Spleen (tissue), 11 donors: ENCODE data around the gene HUS1. TPM values are rescaled to one million over a fixed set of nuclear protein-coding genes. Genes with fewer than 3 reads are reported as not detected.

Experiments
- DNase-seq: peaks from one replicate; pipeline ENCODE4 v3.0.0-alpha.2; 2020
- H3K27ac ChIP-seq, 8 donors: fragments of 200-600 bp; sonication (generic) in 7 of 8; 1 replicate in 4 of 8; 2 replicates in 4 of 8; pipeline versions ENCODE4 v1.5.0 to v1.8.0; 2016 to 2021; ENCODE audit warnings: inconsistent platforms in 4 of 8, mild to moderate bottlenecking in 4 of 8, moderate library complexity in 1 of 8
- H3K27me3 ChIP-seq, 7 donors: fragments of 200-600 bp; sonication (generic) in 6 of 7; replicated peaks in 1 of 7; 1 replicate in 4 of 7; 2 replicates in 3 of 7; pipeline versions ENCODE4 v1.5.0 to v1.8.0; 2016 to 2021; ENCODE audit warnings: inconsistent platforms in 3 of 7, mild to moderate bottlenecking in 1 of 7
- H3K36me3 ChIP-seq, 6 donors: fragments of 200-600 bp; sonication (generic) in 5 of 6; 1 replicate in 4 of 6; 2 replicates in 2 of 6; pipeline versions ENCODE4 v1.5.0 to v1.8.0; 2016 to 2021; ENCODE audit warnings: inconsistent platforms in 2 of 6
- H3K4me1 ChIP-seq, 6 donors: fragments of 200-600 bp; sonication (generic) in 5 of 6; 1 replicate in 3 of 6; 2 replicates in 3 of 6; pipeline versions ENCODE4 v1.5.0 to v1.8.0; 2016 to 2021; ENCODE audit warnings: inconsistent platforms in 3 of 6
- H3K4me3 ChIP-seq, 8 donors: fragments of 200-600 bp; sonication (generic) in 7 of 8; 1 replicate in 4 of 8; 2 replicates in 4 of 8; pipeline versions ENCODE4 v1.5.0 to v1.8.0; 2016 to 2021; ENCODE audit warnings: inconsistent platforms in 4 of 8, mild to moderate bottlenecking in 4 of 8, moderate library complexity in 2 of 8
- H3K9me3 ChIP-seq, 8 donors: fragments of 200-600 bp; sonication (generic) in 7 of 8; 1 replicate in 4 of 8; 2 replicates in 4 of 8; pipeline versions ENCODE4 v1.5.0 to v1.8.0; 2016 to 2021; ENCODE audit warnings: inconsistent platforms in 4 of 8
- CTCF ChIP-seq, 11 experiments: fragments of 200-600 bp in 7 of 11; fragments of 450-650 bp in 4 of 11; sonication (generic) in 4 of 11; IDR thresholded peaks in 8 of 11; conservative IDR thresholded peaks in 3 of 11; 1 replicate in 7 of 11; 2 replicates in 4 of 11; pipeline versions ENCODE4 v1.4.0 to v1.8.0; 2016 to 2021; ENCODE audit warnings: antibody characterized with exemption in 11 of 11, inconsistent platforms in 4 of 11, mild to moderate bottlenecking in 1 of 11
- POLR2A ChIP-seq, 3 donors: fragments of 450-650 bp; IDR thresholded peaks; one replicate each; pipeline ENCODE4 v1.5.1; 2017; ENCODE audit warnings: antibody characterized with exemption in 3 of 3, mild to moderate bottlenecking in 1 of 3
- POLR2AphosphoS5 ChIP-seq, 3 donors: sonication (generic); formaldehyde crosslinking; IDR thresholded peaks; one replicate each; pipeline ENCODE4 v1.5.1; 2017; ENCODE audit warnings: antibody characterized with exemption in 3 of 3
- WGBS, 5 donors: extraction: QIAGEN DNeasy Blood & Tissue Kit in 3 of 5; methylation state at CpG; one replicate each; pipeline versions ENCODE4 v1.1.5 to v1.1.7; 2013 to 2018; 5-methylcytosine and 5-hydroxymethylcytosine counted together
- intact Hi-C: fragments of 100-400 bp; cut with DNase I; formaldehyde crosslinking; loops from one replicate; pipeline ENCODE4 v1.15.0; 2023; ENCODE audit warnings: low total_unique reads
- polyA plus RNA-seq, 3 donors: library from polyadenylated mRNA; stranded (reverse); fragments of 200-250 nt; gene quantifications; one replicate each; pipeline ENCODE4 v1.2.1, GENCODE V29; 2013
- total RNA-seq, 7 donors: library from RNA; depleted of rRNA in 3 of 7; stranded (reverse); fragments of >200 nt in 3 of 7; fragmentation: NEBNext Ultra II Directional in 4 of 7; extraction: Animal tissue kit (Norgen Biotek cat#: 25700) in 4 of 7; gene quantifications; one replicate each; pipeline versions ENCODE4 v1.1.0 to v1.2.1, GENCODE V29; 2016 to 2021
- donor health status: healthy with polysubstance abuse.
- donor health status: DM: no; HTN: no; CAD: no; lungs with moderate emphysema.
- donor health status: DM: no; HTN: no; CAD: no.
- donor health status: Bipolar disorder and iron deficiency.
- donor health status: healthy.
- donor health status: DM: no; HTN: no; CAD: no.
- donor health status: DM: yes; HTN: yes; CAD: no.

The HUS1 gene
- total and polyA plus RNA-seq, 10 donors = 4.8 to 74.2 (median 33.2) TPM

GRCh38 chr7:47979832-47980181 lies 392 bp upstream of the HUS1 start:
- 35 to 45% (median 41%) methylated on average over 7 of the region's 7 CpGs for WGBS, 5 donors
- intact Hi-C loops = loop anchor here (5.0 kb wide), 1 partner anchor 107 kb away; the partner anchor contains the start of gene UPP1

GRCh38 chr7:47978790-47979144 lies 648 bp downstream of the HUS1 start:
- H3K4me3 ChIP-seq = peak overlapping the region; percentile 56 to 79 (median 62)
- no peaks in the 10 kb centered on the region for H3K9me3 ChIP-seq
- WGBS, 5 donors = 9 to 19% (median 12%) methylated on average over 4 of the region's 4 CpGs
- peaks cover 9 to 32% (median 18%) of the 10 kb centered on the region in 6 donors for H3K4me1 ChIP-seq
- peaks cover 5 to 47% (median 44%) of the 10 kb centered on the region in 6 donors for H3K36me3 ChIP-seq
- intact Hi-C loops = loop anchor here (5.0 kb wide), 1 partner anchor 109 kb away; the partner anchor contains the start of gene UPP1
- no peaks in the 10 kb centered on the region for H3K27me3 ChIP-seq
- peak overlapping the region; percentile 78 to 95 (median 92) for H3K27ac ChIP-seq
- no peak for DNase-seq
- TF ChIP-seq POLR2AphosphoS5 (IDR thresholded peaks at IDR 0.05) (no peak), POLR2A (IDR thresholded peaks at IDR 0.05) (no peak), CTCF (IDR thresholded peaks at IDR 0.05 in 8 of 11, conservative IDR thresholded peaks at IDR 0.05 in 3 of 11) (no peak)

More at GRCh38 chr7:47979832-47980181, 392 bp upstream of the HUS1 start:
- peak overlapping the region; percentile 78 to 95 (median 92) for H3K27ac ChIP-seq
- no peaks in the 10 kb centered on the region for H3K9me3 ChIP-seq
- TF ChIP-seq POLR2A (IDR thresholded peaks at IDR 0.05) = no peak
- TF ChIP-seq POLR2AphosphoS5 (IDR thresholded peaks at IDR 0.05) = no peak
- no peak for TF ChIP-seq CTCF (IDR thresholded peaks at IDR 0.05 in 8 of 11, conservative IDR thresholded peaks at IDR 0.05 in 3 of 11)
- DNase-seq = no peak
- H3K4me3 ChIP-seq = peak overlapping the region; percentile 56 to 79 (median 62)
- H3K36me3 ChIP-seq = peaks cover 3 to 37% (median 33%) of the 10 kb centered on the region in 6 donors
- H3K4me1 ChIP-seq = peaks cover 9 to 32% (median 18%) of the 10 kb centered on the region in 6 donors
- no peaks in the 10 kb centered on the region for H3K27me3 ChIP-seq

- no peaks in the 10 kb centered on the region for H3K27me3 ChIP-seq
- no peak overlapping the region for H3K4me3 ChIP-seq
- TF ChIP-seq POLR2A (IDR thresholded peaks at IDR 0.05) (no peak), POLR2AphosphoS5 (IDR thresholded peaks at IDR 0.05) (no peak), CTCF (IDR thresholded peaks at IDR 0.05 in 8 of 11, conservative IDR thresholded peaks at IDR 0.05 in 3 of 11) (no peak)
- intact Hi-C loops = no loop called here
- H3K4me1 ChIP-seq = peaks cover 13 to 50% (median 23%) of the 10 kb centered on the region in 6 donors
- DNase-seq = no peak
- H3K36me3 ChIP-seq = peaks cover 5 to 94% (median 68%) of the 10 kb centered on the region in 6 donors
- 57 to 83% (median 74%) methylated on average over 1 of the region's 1 CpG for WGBS, 5 donors
- no peaks in the 10 kb centered on the region for H3K9me3 ChIP-seq
- no peak overlapping the region for H3K27ac ChIP-seq
Observed at GRCh38 chr7:47973739-47974138, 5.7 kb downstream of the HUS1 start.

GRCh38 chr7:47970761-47971160 lies 8.7 kb downstream of the HUS1 start:
- Histone ChIP-seq H3K4me3 (no peak overlapping the region), H3K36me3 (peaks cover 3 to 97% (median 71%) of the 10 kb centered on the region in 6 donors), H3K27ac (peak overlapping the region in 7 of 8 donors; percentile 24 to 83 (median 73)), H3K27me3 (no peaks in the 10 kb centered on the region), H3K4me1 (peaks cover 3 to 32% (median 12%) of the 10 kb centered on the region in 6 donors), H3K9me3 (no peaks in the 10 kb centered on the region)
- no peak for DNase-seq
- TF ChIP-seq POLR2A (IDR thresholded peaks at IDR 0.05) (no peak), POLR2AphosphoS5 (IDR thresholded peaks at IDR 0.05) (no peak), CTCF (IDR thresholded peaks at IDR 0.05 in 8 of 11, conservative IDR thresholded peaks at IDR 0.05 in 3 of 11) (no peak)
- WGBS, 5 donors = 30 to 69% (median 42%) methylated on average over 1 of the region's 1 CpG
- intact Hi-C loops = no loop called here
